HepG2 (cell line): ENCODE measurements around the gene PEAR1. TPM values are rescaled to one million over a fixed set of nuclear protein-coding genes. Genes with fewer than 3 reads are reported as not detected.

Experiments used
- ATAC-seq: fragments of 200-7000 bp; cut with Tn5 transposase; 3 replicates; pipeline ENCODE4 v1.9.1; 2020; ENCODE audit warnings: mild to moderate bottlenecking, moderate library complexity
- BruUV-seq: library from RNA; stranded (reverse); fragments of 400-500 nt; replicated peaks from 2 replicates; lab custom pipeline; 2021; lab: Mats Ljungman, UMichigan
- CTCF ChIA-PET: fragments of 300-600 bp; formaldehyde crosslinking; extraction: SDS; loops from one replicate; lab custom pipeline; 2021; ENCODE audit warnings: low total read pairs, inconsistent platforms, low intra/inter-chr PET ratio; lab: Yijun Ruan, JAX
- POLR2A ChIA-PET: fragments of 350-600 bp; sonication (Branson Sonifier 250); formaldehyde crosslinking; loops from one replicate; lab custom pipeline; 2020; ENCODE audit warnings: antibody characterized with exemption, inconsistent platforms; lab: Yijun Ruan, JAX
- DNase-seq: peaks from one replicate; pipeline ENCODE4 v3.0.0-alpha.2; 2015; ENCODE audit warnings: low spot score
- FAIRE-seq: peaks from 3 replicates; lab custom pipeline; 2011; peaks lifted over from hg19 to GRCh38; lab: Jason Lieb, UNC
- H2AFZ ChIP-seq: one replicate; pipeline ENCODE4 v1.6.1; 2011; ENCODE audit warnings: low read length, inconsistent platforms
- H3K27ac ChIP-seq: fragments of 300-600 bp; 3 replicates; pipeline ENCODE4 v1.8.0; 2011; ENCODE audit warnings: mixed run types, mild to moderate bottlenecking, mixed read lengths, low read length, inconsistent platforms; ENCODE audit not compliant: insufficient read depth; ENCODE audit errors: extremely low read length
- H3K27me3 ChIP-seq, 2 experiments: fragments of 200-600 bp in 1 of 2; 2 replicates in 1 of 2; 3 replicates in 1 of 2; pipeline versions ENCODE4 v1.6.0 to v1.8.0; 2011; ENCODE audit warnings: low read length in 2 of 2, mild to moderate bottlenecking in 2 of 2, moderate library complexity in 2 of 2, inconsistent platforms in 1 of 2; ENCODE audit not compliant: insufficient read depth in 2 of 2, control insufficient read depth in 1 of 2
- H3K36me3 ChIP-seq, 2 experiments: fragments of 200-600 bp in 1 of 2; replicated peaks in 1 of 2; 2 replicates in 1 of 2; 3 replicates in 1 of 2; pipeline versions ENCODE4 v1.5.1 to v1.8.0; 2011; ENCODE audit warnings: low read length in 2 of 2, inconsistent platforms in 1 of 2; ENCODE audit not compliant: insufficient read depth in 2 of 2, control insufficient read depth in 1 of 2
- H3K4me1 ChIP-seq: 2 replicates; pipeline ENCODE4 v1.5.1; 2012; ENCODE audit warnings: low read length, inconsistent platforms; ENCODE audit not compliant: insufficient read depth
- H3K4me2 ChIP-seq: 2 replicates; pipeline ENCODE4 v1.6.0; 2011; ENCODE audit warnings: low read depth, low read length, inconsistent platforms
- H3K4me3 ChIP-seq, 3 experiments: fragments of 200-600 bp in 1 of 3; sonication (generic), shearing (Covaris generic) in 1 of 3; replicated peaks in 1 of 3; 2 replicates each; pipeline ENCODE4 v1.5.1; 2011 to 2016; ENCODE audit warnings: low read length in 3 of 3, inconsistent platforms in 2 of 3, low read depth in 2 of 3, mild to moderate bottlenecking in 2 of 3, control low read depth in 1 of 3, mixed read lengths in 1 of 3; ENCODE audit not compliant: insufficient read depth in 1 of 3
- H3K79me2 ChIP-seq: one replicate; pipeline ENCODE4 v1.6.1; 2011; ENCODE audit warnings: low read length, inconsistent platforms; ENCODE audit not compliant: insufficient read depth
- H3K9ac ChIP-seq: 2 replicates; pipeline ENCODE4 v1.6.0; 2011; ENCODE audit warnings: mild to moderate bottlenecking, low read depth, low read length, inconsistent platforms; ENCODE audit not compliant: insufficient read depth
- H3K9me3 ChIP-seq: 2 replicates; pipeline ENCODE4 v1.5.1; 2012; ENCODE audit warnings: mild to moderate bottlenecking, low read length
- H4K20me1 ChIP-seq: 2 replicates; pipeline ENCODE4 v1.6.0; 2011; ENCODE audit warnings: inconsistent platforms, mild to moderate bottlenecking, low read length, moderate library complexity; ENCODE audit not compliant: insufficient read depth
- HHEX ChIP-seq: IDR thresholded peaks from 2 replicates; pipeline ENCODE4 v1.6.1; 2016; ENCODE audit warnings: control low read depth
- HMG20B ChIP-seq: conservative IDR thresholded peaks from 2 replicates; pipeline ENCODE4 v1.6.1; 2016; ENCODE audit warnings: missing genetic modification reagents, missing compliant biosample characterization
- NFIB ChIP-seq: sonication (generic); formaldehyde crosslinking; IDR thresholded peaks from 2 replicates; pipeline ENCODE4 v1.9.0; 2021; ENCODE audit warnings: missing genetic modification reagents, mild to moderate bottlenecking, borderline replicate concordance
- RFX3 ChIP-seq: IDR thresholded peaks from 2 replicates; pipeline ENCODE4 v1.6.1; 2016; ENCODE audit warnings: missing biosample characterization, missing genetic modification reagents
- ZC3H4 ChIP-seq: sonication (generic); formaldehyde crosslinking; IDR thresholded peaks from 2 replicates; pipeline ENCODE4 v1.4.0; 2020; ENCODE audit warnings: missing genetic modification reagents, borderline replicate concordance
- WGBS: methylation state at CpG from one replicate; pipeline ENCODE4 v1.1.6; 2017; ENCODE audit warnings: low lambda C conversion rate; 5-methylcytosine and 5-hydroxymethylcytosine counted together
- in situ Hi-C: cut with HindIII; loops from 2 replicates; pipeline ENCODE4 v1.10.0; 2017; ENCODE audit warnings: low pct_unique_long_range_greater_than_20kb; ENCODE audit not compliant: extremely low pct_ligation_motif_present
- intact Hi-C: fragments of 100-400 bp; cut with micrococcal nuclease; formaldehyde crosslinking; loops from one replicate; pipeline ENCODE4 v1.10.0; 2022; ENCODE audit not compliant: unreplicated experiment
- polyA plus RNA-seq, 8 experiments: library from polyadenylated mRNA; depleted of rRNA in 3 of 8; stranded (reverse) in 7 of 8; unstranded in 1 of 8; fragments of >200 nt; fragmentation: Illumina TruSeq in 4 of 8; extraction: Trizol in 4 of 8; gene quantifications; 2 replicates each; pipeline versions ENCODE4 v1.2.1 to v1.2.3, GENCODE V29; 2011 to 2016; ENCODE audit warnings: low read depth in 4 of 8, missing spikeins in 1 of 8, mixed read lengths in 1 of 8; ENCODE audit not compliant: insufficient read depth in 1 of 8
- total RNA-seq, 5 experiments: library from RNA; depleted of rRNA; stranded (reverse); fragments of >200 nt; fragmentation: Illumina TruSeq; extraction: Trizol; gene quantifications; 2 replicates each; pipeline ENCODE4 v1.2.3, GENCODE V29; 2016; ENCODE audit warnings: low read depth in 1 of 5
- TF ChIP-seq, protein P1 (sequence below): sonication (generic); formaldehyde crosslinking; IDR thresholded peaks from 2 replicates; pipeline ENCODE4 v1.4.0; 2020; ENCODE audit warnings: mild to moderate bottlenecking, missing genetic modification reagents, borderline replicate concordance
- TF ChIP-seq, protein P2 (sequence below): sonication (generic); formaldehyde crosslinking; IDR thresholded peaks from 2 replicates; pipeline ENCODE4 v1.9.0; 2021; ENCODE audit warnings: missing genetic modification reagents, mild to moderate bottlenecking, borderline replicate concordance
- TF ChIP-seq, protein P3 (sequence below): sonication (generic); formaldehyde crosslinking; IDR thresholded peaks from 2 replicates; pipeline ENCODE4 v1.5.0; 2020; ENCODE audit warnings: missing genetic modification reagents, mild to moderate bottlenecking, borderline replicate concordance

Gene PEAR1
- total and polyA plus RNA-seq, 2 of the 13 experiments (the other 11 are each of a cell fraction or from before 2014, with no cell fraction given), result 0.27 to 0.41 TPM

DNA sequence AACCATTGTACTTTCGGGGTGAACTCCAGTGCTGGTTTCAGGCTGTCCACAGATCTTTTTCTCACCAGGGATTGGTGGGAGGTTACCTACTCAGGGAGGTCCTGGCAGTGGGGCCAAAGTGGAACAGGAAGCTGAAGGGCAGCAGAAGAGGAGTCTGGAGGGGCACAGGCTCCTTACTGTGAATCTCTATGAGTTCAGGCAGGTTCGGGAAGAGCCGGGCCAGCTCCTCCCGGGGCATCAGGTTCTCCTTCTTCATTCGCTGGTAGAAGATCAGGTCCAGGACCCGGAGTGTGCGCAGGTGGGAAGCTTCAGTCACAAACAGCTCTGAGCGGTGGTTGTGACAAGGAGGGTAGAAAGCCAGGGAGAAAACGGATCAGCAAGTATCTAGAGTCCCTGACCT, 53.6 kb downstream of the PEAR1 start:
- TF ChIP-seq NFIB (CRISPR knock-in tag) (no peak), ZC3H4 (CRISPR knock-in tag) (no peak), RFX3 (CRISPR knock-in tag) (no peak), HHEX (CRISPR knock-in tag) (no peak), HMG20B (no peak)
- TF ChIP-seq, protein P1, sequence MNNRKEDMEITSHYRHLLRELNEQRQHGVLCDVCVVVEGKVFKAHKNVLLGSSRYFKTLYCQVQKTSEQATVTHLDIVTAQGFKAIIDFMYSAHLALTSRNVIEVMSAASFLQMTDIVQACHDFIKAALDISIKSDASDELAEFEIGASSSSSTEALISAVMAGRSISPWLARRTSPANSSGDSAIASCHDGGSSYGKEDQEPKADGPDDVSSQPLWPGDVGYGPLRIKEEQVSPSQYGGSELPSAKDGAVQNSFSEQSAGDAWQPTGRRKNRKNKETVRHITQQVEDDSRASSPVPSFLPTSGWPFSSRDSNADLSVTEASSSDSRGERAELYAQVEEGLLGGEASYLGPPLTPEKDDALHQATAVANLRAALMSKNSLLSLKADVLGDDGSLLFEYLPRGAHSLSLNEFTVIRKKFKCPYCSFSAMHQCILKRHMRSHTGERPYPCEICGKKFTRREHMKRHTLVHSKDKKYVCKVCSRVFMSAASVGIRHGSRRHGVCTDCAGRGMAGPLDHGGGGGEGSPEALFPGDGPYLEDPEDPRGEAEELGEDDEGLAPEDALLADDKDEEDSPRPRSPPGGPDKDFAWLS (CRISPR knock-in tag), result no peak
- TF ChIP-seq, protein P2, sequence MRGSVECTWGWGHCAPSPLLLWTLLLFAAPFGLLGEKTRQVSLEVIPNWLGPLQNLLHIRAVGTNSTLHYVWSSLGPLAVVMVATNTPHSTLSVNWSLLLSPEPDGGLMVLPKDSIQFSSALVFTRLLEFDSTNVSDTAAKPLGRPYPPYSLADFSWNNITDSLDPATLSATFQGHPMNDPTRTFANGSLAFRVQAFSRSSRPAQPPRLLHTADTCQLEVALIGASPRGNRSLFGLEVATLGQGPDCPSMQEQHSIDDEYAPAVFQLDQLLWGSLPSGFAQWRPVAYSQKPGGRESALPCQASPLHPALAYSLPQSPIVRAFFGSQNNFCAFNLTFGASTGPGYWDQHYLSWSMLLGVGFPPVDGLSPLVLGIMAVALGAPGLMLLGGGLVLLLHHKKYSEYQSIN, result no peak
- TF ChIP-seq, protein P3, sequence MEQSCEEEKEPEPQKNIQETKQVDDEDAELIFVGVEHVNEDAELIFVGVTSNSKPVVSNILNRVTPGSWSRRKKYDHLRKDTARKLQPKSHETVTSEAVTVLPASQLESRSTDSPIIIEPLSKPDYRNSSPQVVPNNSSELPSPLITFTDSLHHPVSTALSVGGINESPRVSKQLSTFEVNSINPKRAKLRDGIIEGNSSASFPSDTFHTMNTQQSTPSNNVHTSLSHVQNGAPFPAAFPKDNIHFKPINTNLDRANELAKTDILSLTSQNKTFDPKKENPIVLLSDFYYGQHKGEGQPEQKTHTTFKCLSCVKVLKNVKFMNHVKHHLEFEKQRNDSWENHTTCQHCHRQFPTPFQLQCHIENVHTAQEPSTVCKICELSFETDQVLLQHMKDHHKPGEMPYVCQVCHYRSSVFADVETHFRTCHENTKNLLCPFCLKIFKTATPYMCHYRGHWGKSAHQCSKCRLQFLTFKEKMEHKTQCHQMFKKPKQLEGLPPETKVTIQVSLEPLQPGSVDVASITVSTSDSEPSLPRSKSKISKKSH (CRISPR knock-in tag), result no peak
- WGBS, result 98% methylated on average over 9 of the region's 9 CpGs
- Histone ChIP-seq H3K79me2 (no peaks in the 10 kb centered on the region), H4K20me1 (no peaks in the 10 kb centered on the region), H3K4me2 (no peak overlapping the region), H3K9ac (no peak overlapping the region), H3K4me1 (no peaks in the 10 kb centered on the region), H3K27ac (no peak overlapping the region), H3K9me3 (no peaks in the 10 kb centered on the region), H3K36me3 (peaks cover 25 to 76% of the 10 kb centered on the region in 2 experiments), H3K4me3 (no peak overlapping the region), H2AFZ (no peak overlapping the region), H3K27me3 (no peaks in the 10 kb centered on the region)
- BruUV-seq, result no TSS peak
- ATAC-seq, result no peak
- in situ Hi-C loops (no loop called here), intact Hi-C loops (no loop called here)
- CTCF ChIA-PET, result no interaction called here
- DNase-seq, result no peak
- FAIRE-seq, result no peak
- POLR2A ChIA-PET, result no interaction called here
